ENCODE results near the gene PRIM1.

The PRIM1 gene

DNA sequence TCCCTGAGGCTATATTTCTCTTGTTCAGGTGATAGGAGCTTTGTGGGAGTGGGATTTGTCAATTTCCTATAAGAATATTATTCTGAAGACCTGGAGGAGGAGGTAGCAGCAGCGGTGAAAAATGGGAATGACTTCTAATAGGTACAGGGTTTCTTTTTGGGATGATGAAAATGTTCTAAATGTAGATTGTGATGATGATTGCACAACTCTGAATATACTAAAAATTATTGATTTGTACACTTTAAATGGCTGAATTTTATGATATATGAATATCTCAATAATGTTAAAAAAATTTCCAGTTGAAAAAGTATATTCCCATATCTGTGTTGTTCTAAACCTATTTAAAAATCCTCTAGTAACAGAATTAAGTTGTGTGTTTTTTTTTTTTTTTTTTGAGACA lies 33.8 kb upstream of the PRIM1 start:
- no peak for TF ChIP-seq CTCF (IDR thresholded peaks at IDR 0.05; ENCODE audit: extremely low read depth, insufficient read depth, missing control alignments)
- in situ Hi-C loops (cut with MboI; ENCODE audit: low pct_unique_long_range_greater_than_20kb, low sequenced_read_pairs, unreplicated experiment), result no loop called here
- DNase-seq (ENCODE audit: low spot score), result no peak

- no peak for DNase-seq (ENCODE audit: low spot score)
- in situ Hi-C loops (cut with MboI; ENCODE audit: low pct_unique_long_range_greater_than_20kb, low sequenced_read_pairs, unreplicated experiment), result no loop called here
- TF ChIP-seq CTCF (IDR thresholded peaks at IDR 0.05; ENCODE audit: extremely low read depth, insufficient read depth, missing control alignments), result no peak
Observed at GRCh38 chr12:56785141-56785865, 33.2 kb upstream of the PRIM1 start.

- TF ChIP-seq CTCF (IDR thresholded peaks at IDR 0.05; ENCODE audit: extremely low read depth, insufficient read depth, missing control alignments), result no peak
Observed at GRCh38 chr12:56781726-56782125, 29.6 kb upstream of the PRIM1 start.

DNA sequence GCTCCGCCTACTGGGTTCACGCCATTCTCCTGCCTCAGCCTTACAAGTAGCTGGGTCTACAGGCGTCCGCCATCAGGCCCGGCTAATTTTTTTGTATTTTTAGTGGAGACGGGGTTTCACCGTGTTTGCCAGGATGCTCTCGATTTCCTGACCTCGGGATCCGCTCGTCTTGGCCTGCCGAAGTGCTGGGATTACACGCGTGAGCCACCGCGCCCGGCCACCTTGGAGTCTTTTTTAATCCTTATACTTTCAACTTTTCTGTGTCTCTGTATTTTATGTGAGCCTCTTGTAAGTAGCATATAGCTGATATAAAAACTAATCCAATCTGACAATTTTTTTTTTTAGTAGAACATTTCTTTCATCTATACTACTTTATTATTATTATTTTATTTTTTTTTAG lies 26.6 kb upstream of the PRIM1 start:
- in situ Hi-C loops (cut with MboI; ENCODE audit: low pct_unique_long_range_greater_than_20kb, low sequenced_read_pairs, unreplicated experiment), result no loop called here

More at GRCh38 chr12:56781726-56782125, 29.6 kb upstream of the PRIM1 start:
- in situ Hi-C loops (cut with MboI; ENCODE audit: low pct_unique_long_range_greater_than_20kb, low sequenced_read_pairs, unreplicated experiment), result no loop called here
- no peak for DNase-seq (ENCODE audit: low spot score)

DNA sequence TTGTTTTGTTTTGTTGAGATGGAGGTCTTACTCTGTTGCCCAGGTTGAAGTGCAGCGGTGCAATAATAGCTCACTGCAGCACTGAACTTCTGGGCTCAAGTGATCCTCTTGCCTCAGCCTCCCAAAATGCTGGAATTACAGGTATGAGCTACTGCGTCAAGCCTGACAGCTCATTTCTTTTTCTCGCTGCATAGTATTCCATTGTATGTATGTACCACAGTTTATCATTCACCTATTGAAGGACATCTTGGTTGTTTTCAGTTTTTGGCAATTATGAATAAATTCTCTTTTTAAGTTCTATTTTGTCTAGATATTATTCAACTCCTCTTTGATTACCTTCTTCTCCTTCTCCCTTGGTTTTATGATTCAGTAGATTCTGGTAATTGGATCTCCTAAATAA lies 24.5 kb upstream of the PRIM1 start:
- DNase-seq (ENCODE audit: low spot score), result no peak
- no peak for TF ChIP-seq CTCF (IDR thresholded peaks at IDR 0.05; ENCODE audit: extremely low read depth, insufficient read depth, missing control alignments)
- in situ Hi-C loops (cut with MboI; ENCODE audit: low pct_unique_long_range_greater_than_20kb, low sequenced_read_pairs, unreplicated experiment), result no loop called here

More for the DNA sequence above, 26.6 kb upstream of the PRIM1 start:
- DNase-seq (ENCODE audit: low spot score), result no peak
- TF ChIP-seq CTCF (IDR thresholded peaks at IDR 0.05; ENCODE audit: extremely low read depth, insufficient read depth, missing control alignments), result no peak

GRCh38 chr12:56775638-56776037 lies 23.5 kb upstream of the PRIM1 start:
- DNase-seq (ENCODE audit: low spot score), result no peak
- no peak for TF ChIP-seq CTCF (IDR thresholded peaks at IDR 0.05; ENCODE audit: extremely low read depth, insufficient read depth, missing control alignments)
- in situ Hi-C loops (cut with MboI; ENCODE audit: low pct_unique_long_range_greater_than_20kb, low sequenced_read_pairs, unreplicated experiment), result no loop called here
